ENCODE data around the gene FTO.
"Not testable (repeated sequence)": the region's sequence is repeated elsewhere in the genome, so short reads cannot be mapped to it uniquely, and the experiment has no call there.

Gene FTO

GRCh38 chr16:53703590-53704444 lies at the start of gene FTO, which contains the start of gene RPGRIP1L:
Gene FTO, plus strand, starts transcription at chr16:53704156.
Gene RPGRIP1L, minus strand, starts transcription at chr16:53703859. Its CDS starts 3,136 bp downstream, at chr16:53700723.
- peak; percentile 97 for DNase-seq (ENCODE audit: low spot score)

- no peak for DNase-seq (ENCODE audit: low spot score)
Observed at GRCh38 chr16:53654946-53655345, 49.0 kb upstream of the FTO start.

DNA sequence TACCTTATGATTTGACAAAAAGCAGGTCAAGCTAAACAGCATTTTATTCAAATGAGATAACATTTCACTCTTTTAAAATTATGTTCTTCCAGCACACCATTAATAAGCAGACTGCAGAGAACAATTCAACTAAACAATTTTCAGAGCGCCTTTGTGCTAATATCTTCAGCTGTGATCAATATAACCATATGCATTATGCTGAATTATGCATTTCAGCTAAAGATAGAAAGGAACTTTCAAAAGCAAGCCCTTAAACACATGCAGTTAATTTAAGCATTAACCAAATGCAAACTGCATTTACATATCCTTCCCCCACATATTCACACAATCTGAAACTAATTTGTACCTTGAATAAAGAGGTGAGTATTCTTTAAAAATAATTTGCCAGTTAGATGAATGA lies 41.9 kb upstream of the FTO start:
- no peak for DNase-seq (ENCODE audit: low spot score)

DNA sequence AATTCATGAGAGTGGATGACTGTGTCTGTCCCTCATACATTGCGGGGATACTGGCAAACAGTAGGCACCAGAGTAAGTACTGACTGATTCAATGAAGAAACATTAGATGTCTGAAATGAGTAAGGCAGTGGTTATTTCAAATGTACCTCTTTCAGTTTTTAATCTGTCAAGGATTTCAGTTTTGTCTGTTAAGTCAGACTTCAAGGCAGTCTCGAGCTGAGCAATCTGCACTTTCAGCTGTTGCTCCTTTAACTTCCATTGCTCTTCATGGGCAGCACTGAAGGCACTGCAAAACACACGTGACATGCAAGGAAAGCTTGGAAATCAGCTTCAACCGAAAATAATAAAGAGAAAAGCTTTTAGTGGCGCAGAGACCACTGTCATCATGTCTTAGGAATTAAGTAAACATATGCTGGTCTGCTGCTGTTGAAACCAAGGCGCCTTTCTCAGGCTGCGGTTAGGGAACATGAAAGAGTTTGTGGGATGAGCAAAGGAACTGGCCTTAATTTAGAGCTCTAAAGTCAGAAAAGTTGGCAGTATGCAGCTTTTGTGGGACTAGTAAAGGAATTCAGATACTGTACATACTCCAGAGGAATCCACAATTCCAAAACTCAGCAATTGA lies 39.1 kb upstream of the FTO start:
- DNase-seq (ENCODE audit: low spot score) = no peak

DNA sequence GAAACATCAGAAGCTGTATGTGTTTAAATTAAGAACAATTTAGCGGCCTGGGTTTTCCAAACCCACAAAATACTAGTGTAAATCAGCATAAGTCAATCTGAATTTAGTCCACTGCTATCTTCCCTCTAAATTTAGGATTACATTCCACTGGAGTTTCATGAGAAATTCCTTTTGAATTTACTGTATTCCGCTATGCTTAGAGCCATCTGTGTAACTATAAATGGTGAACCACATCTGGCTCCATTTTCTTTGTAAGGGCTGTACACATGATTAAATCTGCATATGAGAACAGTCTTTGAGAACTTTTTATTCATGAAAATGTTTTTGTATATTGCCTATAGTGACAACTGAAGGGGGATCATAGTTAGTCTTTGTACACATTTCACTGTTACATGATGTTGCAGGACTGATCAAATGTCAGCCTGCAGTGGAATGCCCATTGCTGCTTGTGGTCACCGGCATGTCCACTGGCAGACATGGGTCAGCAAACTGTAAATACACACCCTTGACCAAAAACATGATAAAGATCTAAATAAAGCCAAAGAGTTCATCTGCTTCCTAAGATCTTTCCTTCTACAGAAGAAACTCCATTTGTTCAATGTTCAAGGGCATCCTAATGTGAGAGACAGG lies 37.1 kb upstream of the FTO start:
- DNase-seq (ENCODE audit: low spot score) = no peak

GRCh38 chr16:53668869-53669268 lies 35.1 kb upstream of the FTO start:
- no peak for DNase-seq (ENCODE audit: low spot score)

- no peak for DNase-seq (ENCODE audit: low spot score)
Observed at GRCh38 chr16:53672461-53672860, 31.5 kb upstream of the FTO start.

- DNase-seq (ENCODE audit: low spot score) = no peak
Observed at GRCh38 chr16:53673189-53673588, 30.8 kb upstream of the FTO start.

- no peak for DNase-seq (ENCODE audit: low spot score)
Observed at GRCh38 chr16:53678155-53678554, 25.8 kb upstream of the FTO start.

- no peak for DNase-seq (ENCODE audit: low spot score)
Observed at GRCh38 chr16:53678756-53679343, 25.1 kb upstream of the FTO start.

DNA sequence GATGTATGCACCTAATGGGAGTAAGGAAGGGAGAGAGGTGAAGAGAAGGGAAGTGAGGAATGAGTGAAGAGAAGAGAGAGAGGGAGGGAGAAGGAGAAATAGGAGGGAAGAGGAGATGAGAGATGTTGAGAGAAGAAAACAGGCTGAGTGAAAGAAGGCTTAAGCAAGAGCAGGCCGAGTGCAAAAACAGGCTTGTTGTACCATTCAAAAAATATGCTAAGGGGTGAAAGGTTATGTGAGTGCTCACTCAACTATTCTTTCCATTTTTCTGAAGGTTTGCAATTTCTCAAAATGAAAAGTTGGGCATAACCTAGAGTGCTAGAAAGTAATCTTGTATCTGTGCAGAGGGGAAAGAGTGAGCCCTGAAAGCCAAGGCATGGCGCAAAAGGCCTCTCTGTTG lies 23.2 kb upstream of the FTO start:
- no peak for DNase-seq (ENCODE audit: low spot score)

GRCh38 chr16:53681354-53681753 lies 22.6 kb upstream of the FTO start:
- no peak for DNase-seq (ENCODE audit: low spot score)

DNA sequence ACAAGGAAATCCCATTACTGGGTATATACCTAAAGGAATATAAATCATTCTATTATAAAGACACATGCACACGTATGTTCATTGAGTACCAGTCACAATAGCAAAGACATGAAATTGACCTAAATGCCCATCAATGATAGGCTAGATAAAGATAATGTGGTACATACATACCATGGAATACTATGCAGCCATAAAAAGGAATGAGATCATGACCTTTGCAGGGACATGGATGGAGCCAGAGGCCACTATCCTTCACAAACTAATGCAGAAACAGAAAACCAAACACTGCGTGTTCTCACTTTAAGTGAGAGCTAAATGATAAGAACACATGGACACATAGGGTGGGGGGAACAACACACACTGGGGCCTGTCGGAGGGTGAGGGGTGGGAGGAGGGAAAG lies 18.6 kb upstream of the FTO start:
- not testable (repeated sequence) for DNase-seq (ENCODE audit: low spot score)

DNA sequence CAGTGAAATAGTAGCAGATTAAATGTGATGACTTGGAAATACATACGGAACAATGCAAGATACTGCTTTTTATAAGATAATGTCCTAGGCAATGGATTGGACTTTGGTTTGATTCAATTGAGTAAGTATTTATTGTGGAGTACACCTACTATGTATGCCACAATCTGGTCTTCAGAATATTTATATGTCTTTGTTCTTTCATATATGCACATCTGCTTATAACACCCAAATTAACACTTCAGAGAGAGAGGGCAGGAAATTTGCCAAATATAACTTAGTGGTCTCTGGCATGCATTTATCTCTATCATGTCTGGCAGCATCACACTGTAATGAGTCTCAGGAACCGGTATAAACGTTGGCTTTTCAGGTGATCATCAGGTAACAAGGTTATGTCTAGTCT lies 17.2 kb upstream of the FTO start:
- no peak for DNase-seq (ENCODE audit: low spot score)

DNA sequence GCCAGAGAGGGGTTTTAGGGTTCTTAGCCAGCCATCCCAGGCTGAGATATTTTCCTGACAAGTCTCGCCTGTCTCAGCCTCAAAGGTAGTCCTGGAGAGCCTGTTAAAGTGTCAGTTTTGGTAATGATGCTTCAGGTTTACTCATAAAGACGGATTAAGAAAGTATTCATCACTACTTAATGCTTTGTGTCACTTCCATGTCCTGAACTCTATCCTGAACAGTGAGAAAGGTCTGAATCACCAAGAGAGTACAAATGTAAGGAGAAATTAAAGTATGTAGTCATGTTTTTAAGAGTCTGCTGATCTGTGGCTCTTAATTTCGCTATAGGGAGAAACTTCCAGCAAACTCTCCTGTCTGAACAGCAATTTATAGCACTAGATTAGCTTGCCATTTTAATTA lies 14.3 kb upstream of the FTO start:
- DNase-seq (ENCODE audit: low spot score) = no peak

- DNase-seq (ENCODE audit: low spot score) = no peak
Observed at GRCh38 chr16:53690771-53691170, 13.2 kb upstream of the FTO start.

GRCh38 chr16:53692146-53692545 lies 11.8 kb upstream of the FTO start:
- DNase-seq (ENCODE audit: low spot score) = no peak

DNA sequence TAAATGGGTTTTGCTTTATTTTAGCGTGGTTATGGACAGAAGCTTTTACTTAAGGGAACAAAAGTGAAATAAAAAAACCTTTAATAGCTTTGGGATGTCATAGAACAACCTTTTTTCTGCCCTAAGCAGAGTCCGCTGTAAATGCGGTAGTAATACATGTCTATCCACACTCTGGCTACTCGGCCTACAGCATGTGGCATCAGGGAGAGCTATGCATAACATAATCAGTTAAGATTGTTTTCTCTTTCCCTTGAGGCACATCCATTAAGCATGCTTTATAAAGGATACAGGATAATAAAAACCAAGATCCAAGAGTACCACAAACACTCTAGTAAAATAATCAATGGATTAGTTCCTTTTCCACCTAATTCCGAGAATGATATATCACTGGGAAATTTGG lies 10.6 kb upstream of the FTO start:
- no peak for DNase-seq (ENCODE audit: low spot score)

DNA sequence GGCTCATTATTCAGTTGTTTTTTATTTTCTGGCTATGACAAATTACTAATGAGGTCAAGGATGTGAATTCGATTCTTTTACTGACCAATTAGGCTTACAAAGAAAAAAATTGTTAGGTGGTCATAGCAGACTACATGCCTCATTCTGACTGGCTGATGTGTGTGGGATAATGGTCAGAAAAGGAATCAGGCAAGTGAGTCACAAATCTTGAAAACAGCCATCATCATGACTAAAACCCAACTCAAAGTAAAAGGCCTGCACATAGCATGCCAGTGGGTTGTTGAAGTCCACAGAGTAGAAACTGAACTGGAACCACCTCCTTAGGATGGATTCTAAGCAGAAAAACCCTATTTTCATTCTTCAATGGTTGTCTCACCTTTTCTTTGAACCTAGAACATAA lies 8.9 kb upstream of the FTO start:
- DNase-seq (ENCODE audit: low spot score) = no peak

DNA sequence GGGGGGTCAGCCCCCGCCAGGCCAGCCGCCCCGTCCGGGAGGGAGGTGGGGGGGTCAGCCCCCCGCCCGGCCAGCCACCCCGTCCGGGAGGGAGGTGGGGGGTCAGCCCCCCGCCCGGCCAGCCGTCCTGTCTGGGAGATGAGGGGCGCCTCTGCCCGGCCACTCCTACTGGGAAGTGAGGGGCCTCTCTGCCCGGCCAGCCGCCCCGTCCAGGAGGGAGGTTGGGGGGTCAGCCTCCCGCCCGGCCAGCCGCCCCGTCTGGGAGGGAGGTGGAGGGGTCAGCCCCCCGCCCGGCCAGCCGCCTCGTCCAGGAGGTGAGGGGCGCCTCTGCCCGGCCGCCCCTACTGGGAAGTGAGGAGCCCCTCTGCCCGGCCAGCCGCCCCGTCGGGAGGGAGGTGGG lies 5.7 kb upstream of the FTO start:
- not testable (repeated sequence) for DNase-seq (ENCODE audit: low spot score)

DNA sequence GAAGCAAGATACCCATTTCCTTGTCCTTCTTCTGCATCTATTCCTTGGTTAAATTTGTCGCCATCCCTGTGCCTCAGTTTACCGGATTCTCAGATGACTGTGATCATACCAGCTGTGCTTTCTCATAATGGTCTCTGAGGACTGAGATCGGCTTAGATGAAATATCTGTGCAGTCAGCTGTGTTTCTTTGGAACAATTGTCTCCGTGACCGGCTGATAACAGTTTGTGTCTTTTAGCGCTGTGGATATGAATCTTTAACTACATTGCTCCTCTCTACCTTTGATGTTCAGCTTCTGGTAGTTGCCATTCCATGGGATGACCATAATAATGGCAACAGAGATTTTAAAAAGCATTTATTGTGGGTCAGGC lies 473 bp downstream of the FTO start:
- DNase-seq (ENCODE audit: low spot score) = no peak

- no peak for DNase-seq (ENCODE audit: low spot score)
Observed at GRCh38 chr16:53707671-53708070, 3.7 kb downstream of the FTO start.

- DNase-seq (ENCODE audit: low spot score) = no peak
Observed at GRCh38 chr16:53708490-53708889, 4.5 kb downstream of the FTO start.
